ENCODE results near the gene POC1A.
A peak's percentile ranks its signal among the peaks of the same experiment; 100 is the strongest.

The POC1A gene

DNA sequence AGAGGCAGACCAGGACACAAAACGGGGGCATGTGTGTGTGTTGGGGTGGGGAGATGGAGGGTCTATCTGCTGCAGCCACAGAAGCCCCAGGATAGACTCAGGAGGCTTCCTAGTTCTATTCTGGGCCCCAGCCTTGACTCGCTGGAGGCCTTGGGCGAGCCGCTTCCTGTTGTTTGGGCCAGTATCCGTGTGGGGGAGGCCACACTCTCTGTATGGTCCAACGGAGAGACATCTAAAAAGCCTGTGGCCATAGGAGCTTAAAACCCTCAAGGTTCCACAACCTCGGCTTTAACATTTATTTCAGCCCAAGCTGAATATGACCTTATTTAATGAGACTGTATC is 32.8 kb downstream of the POC1A start:
- Histone ChIP-seq H3K4me2 (ENCODE audit: low read length) (peak overlapping the region; percentile 99), H3F3A (ENCODE audit: control insufficient read depth, insufficient read depth) (peaks cover 26% of the 10 kb centered on the region), H3K9me2 (replicated peaks; ENCODE audit: control insufficient read depth, low read length) (no peaks in the 10 kb centered on the region), H3K79me2 (ENCODE audit: control insufficient read depth, low read length) (no peaks in the 10 kb centered on the region), H3K4me3 (ENCODE audit: low read length) (peak overlapping the region; percentile 73), H3K4me1 (ENCODE audit: control insufficient read depth, low read length) (peaks cover 44% of the 10 kb centered on the region), H3K9me3 (ENCODE audit: control insufficient read depth, insufficient read depth, low read length) (no peaks in the 10 kb centered on the region), H4K20me1 (ENCODE audit: control insufficient read depth, insufficient read depth, low read depth, low read length) (no peaks in the 10 kb centered on the region), H3K27me3 (ENCODE audit: control insufficient read depth, low read length) (no peaks in the 10 kb centered on the region), H3K27ac (ENCODE audit: low read depth, low read length) (peak overlapping the region; percentile 93), H3K36me3 (ENCODE audit: control insufficient read depth, low read length) (peaks cover 67% of the 10 kb centered on the region)
- TF ChIP-seq, protein P1, sequence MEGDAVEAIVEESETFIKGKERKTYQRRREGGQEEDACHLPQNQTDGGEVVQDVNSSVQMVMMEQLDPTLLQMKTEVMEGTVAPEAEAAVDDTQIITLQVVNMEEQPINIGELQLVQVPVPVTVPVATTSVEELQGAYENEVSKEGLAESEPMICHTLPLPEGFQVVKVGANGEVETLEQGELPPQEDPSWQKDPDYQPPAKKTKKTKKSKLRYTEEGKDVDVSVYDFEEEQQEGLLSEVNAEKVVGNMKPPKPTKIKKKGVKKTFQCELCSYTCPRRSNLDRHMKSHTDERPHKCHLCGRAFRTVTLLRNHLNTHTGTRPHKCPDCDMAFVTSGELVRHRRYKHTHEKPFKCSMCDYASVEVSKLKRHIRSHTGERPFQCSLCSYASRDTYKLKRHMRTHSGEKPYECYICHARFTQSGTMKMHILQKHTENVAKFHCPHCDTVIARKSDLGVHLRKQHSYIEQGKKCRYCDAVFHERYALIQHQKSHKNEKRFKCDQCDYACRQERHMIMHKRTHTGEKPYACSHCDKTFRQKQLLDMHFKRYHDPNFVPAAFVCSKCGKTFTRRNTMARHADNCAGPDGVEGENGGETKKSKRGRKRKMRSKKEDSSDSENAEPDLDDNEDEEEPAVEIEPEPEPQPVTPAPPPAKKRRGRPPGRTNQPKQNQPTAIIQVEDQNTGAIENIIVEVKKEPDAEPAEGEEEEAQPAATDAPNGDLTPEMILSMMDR (IDR thresholded peaks at IDR 0.05; ENCODE audit: low read depth, low read length, poor library complexity, severe bottlenecking): no peak
- no peak for TF ChIP-seq EZH2phosphoT487 (IDR thresholded peaks at IDR 0.05; ENCODE audit: borderline replicate concordance, low read length)

DNA sequence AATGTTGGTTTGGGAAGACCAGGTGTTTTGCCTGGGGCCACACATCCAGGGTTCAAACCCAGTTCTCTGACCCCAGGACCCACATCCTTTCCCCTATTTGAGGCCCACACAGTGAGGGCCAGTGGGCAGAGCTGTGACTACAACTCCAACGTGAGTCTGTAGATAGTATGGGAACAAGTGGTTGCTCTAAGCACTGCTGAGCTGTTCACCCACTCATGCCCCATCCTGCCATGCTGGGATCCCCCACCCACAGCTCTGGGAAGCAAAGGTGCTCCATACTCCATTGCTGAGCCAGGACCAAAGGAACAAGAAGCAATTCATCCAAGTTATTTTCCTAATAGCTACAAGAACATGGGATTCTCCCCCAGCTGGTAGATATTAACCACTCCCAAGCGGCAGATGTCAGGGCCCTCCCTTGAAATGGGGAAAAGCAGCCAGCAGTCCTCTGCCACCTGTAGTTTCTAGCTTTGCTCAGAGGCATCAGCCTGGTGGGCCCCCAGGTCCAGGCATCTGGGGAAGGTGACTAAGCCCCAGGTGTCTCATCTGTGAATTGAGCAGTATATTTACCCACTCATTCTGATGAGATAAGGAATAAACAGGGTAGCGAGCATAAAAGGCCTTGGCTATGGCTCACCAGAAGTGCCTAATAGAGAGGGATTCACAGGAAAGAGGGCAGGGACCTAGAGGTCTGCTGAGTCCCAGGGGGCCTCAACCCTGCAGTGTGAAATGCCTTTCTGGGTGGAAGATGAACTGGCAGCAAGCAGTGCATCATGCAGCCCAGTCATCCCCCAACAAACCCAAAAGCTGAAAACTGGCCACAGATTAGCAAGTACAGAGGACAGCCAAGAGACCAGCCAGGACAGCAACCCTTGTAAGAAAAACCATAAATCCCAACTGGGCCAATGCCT is 33.4 kb downstream of the POC1A start:
- Histone ChIP-seq H3K36me3 (ENCODE audit: control insufficient read depth, low read length) (peaks cover 71% of the 10 kb centered on the region), H3K4me1 (ENCODE audit: control insufficient read depth, low read length) (peaks cover 44% of the 10 kb centered on the region), H3K9me3 (ENCODE audit: control insufficient read depth, insufficient read depth, low read length) (no peaks in the 10 kb centered on the region), H3F3A (ENCODE audit: control insufficient read depth, insufficient read depth) (peaks cover 26% of the 10 kb centered on the region), H3K79me2 (ENCODE audit: control insufficient read depth, low read length) (no peaks in the 10 kb centered on the region), H4K20me1 (ENCODE audit: control insufficient read depth, insufficient read depth, low read depth, low read length) (no peaks in the 10 kb centered on the region), H3K4me2 (ENCODE audit: low read length) (peak overlapping the region; percentile 99), H3K4me3 (ENCODE audit: low read length) (peak overlapping the region; percentile 73), H3K9me2 (replicated peaks; ENCODE audit: control insufficient read depth, low read length) (no peaks in the 10 kb centered on the region), H3K27ac (ENCODE audit: low read depth, low read length) (peak overlapping the region; percentile 93), H3K27me3 (ENCODE audit: control insufficient read depth, low read length) (no peaks in the 10 kb centered on the region)
- TF ChIP-seq, protein P1 (IDR thresholded peaks at IDR 0.05; ENCODE audit: low read depth, low read length, poor library complexity, severe bottlenecking): no peak
- no peak for TF ChIP-seq EZH2phosphoT487 (IDR thresholded peaks at IDR 0.05; ENCODE audit: borderline replicate concordance, low read length)

DNA sequence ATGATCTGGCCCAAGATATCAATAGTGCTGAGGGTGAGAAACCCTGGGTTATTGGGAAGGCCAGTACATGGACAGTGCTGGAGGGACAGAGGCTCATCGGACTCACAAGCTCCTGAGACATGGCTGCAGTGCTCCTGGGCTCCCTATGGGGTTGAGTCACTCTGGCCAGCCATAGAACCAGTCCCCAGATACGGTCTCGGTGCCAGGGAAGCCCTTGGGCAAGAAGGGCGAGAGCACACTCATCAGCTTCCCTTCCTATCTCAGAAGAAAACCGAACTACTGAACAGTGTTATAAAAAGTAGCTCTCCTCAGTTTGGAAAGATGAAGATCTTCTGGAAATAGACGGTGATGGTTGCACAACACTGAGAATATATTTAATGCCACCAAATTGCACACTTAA is 34.4 kb downstream of the POC1A start:
- Histone ChIP-seq H3K27ac (ENCODE audit: low read depth, low read length) (no peak overlapping the region), H3K9me3 (ENCODE audit: control insufficient read depth, insufficient read depth, low read length) (no peaks in the 10 kb centered on the region), H3K4me3 (ENCODE audit: low read length) (no peak overlapping the region), H3K9me2 (replicated peaks; ENCODE audit: control insufficient read depth, low read length) (no peaks in the 10 kb centered on the region), H3K27me3 (ENCODE audit: control insufficient read depth, low read length) (no peaks in the 10 kb centered on the region), H3K36me3 (ENCODE audit: control insufficient read depth, low read length) (peaks cover 62% of the 10 kb centered on the region), H4K20me1 (ENCODE audit: control insufficient read depth, insufficient read depth, low read depth, low read length) (no peaks in the 10 kb centered on the region), H3F3A (ENCODE audit: control insufficient read depth, insufficient read depth) (peaks cover 26% of the 10 kb centered on the region), H3K4me2 (ENCODE audit: low read length) (no peak overlapping the region), H3K4me1 (ENCODE audit: control insufficient read depth, low read length) (peaks cover 44% of the 10 kb centered on the region), H3K79me2 (ENCODE audit: control insufficient read depth, low read length) (no peaks in the 10 kb centered on the region)
- no peak for TF ChIP-seq EZH2phosphoT487 (IDR thresholded peaks at IDR 0.05; ENCODE audit: borderline replicate concordance, low read length)
- TF ChIP-seq, protein P1 (IDR thresholded peaks at IDR 0.05; ENCODE audit: low read depth, low read length, poor library complexity, severe bottlenecking): no peak
